ENCODE data around the gene OR5AC2. TPM values are rescaled to one million over a fixed set of nuclear protein-coding genes. Genes with fewer than 3 reads are reported as not detected.

The OR5AC2 gene
- total RNA-seq, 4 donors from 2014 or later: not detected

DNA sequence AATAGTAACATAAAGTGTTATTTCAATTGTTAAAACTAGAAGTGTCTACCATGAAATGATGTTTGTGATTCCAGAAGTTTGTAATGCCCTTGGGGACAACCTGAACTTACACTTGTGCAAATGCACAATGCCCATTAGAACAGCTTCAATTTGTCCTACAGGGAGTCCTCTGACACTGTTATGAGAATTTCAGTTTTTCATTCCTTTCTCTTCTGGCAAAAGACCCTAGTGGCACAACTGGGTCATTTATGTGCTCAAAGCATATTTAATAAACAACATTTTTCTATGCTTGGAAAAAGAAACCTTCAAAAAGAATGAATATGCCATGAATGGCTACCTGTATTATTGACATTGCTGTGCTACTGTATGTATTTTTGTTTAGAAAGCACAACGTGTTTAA is 43.4 kb downstream of the OR5AC2 start, which contains the start of gene OR5H1:
Gene OR5H1 (plus strand): TSS at position 301 of the 400 bp plus-strand sequence. CDS start 1,977 bp downstream, outside the sequence.
- no peak for DNase-seq (ENCODE audit: low spot score)
- ATAC-seq (ENCODE audit: low FRiP score): no peak
- TF ChIP-seq, protein P1, sequence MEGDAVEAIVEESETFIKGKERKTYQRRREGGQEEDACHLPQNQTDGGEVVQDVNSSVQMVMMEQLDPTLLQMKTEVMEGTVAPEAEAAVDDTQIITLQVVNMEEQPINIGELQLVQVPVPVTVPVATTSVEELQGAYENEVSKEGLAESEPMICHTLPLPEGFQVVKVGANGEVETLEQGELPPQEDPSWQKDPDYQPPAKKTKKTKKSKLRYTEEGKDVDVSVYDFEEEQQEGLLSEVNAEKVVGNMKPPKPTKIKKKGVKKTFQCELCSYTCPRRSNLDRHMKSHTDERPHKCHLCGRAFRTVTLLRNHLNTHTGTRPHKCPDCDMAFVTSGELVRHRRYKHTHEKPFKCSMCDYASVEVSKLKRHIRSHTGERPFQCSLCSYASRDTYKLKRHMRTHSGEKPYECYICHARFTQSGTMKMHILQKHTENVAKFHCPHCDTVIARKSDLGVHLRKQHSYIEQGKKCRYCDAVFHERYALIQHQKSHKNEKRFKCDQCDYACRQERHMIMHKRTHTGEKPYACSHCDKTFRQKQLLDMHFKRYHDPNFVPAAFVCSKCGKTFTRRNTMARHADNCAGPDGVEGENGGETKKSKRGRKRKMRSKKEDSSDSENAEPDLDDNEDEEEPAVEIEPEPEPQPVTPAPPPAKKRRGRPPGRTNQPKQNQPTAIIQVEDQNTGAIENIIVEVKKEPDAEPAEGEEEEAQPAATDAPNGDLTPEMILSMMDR (IDR thresholded peaks at IDR 0.05): no peak

GRCh38 chr3:98136631-98137030 is 49.7 kb downstream of the OR5AC2 start:
- TF ChIP-seq, protein P1 (IDR thresholded peaks at IDR 0.05): no peak
- ATAC-seq (ENCODE audit: low FRiP score): no peak
- no peak for DNase-seq (ENCODE audit: low spot score)

Other genes starting within 250 kb of the OR5AC2 start
- gene RIOX2, start 114.7 kb upstream of the OR5AC2 start, total RNA-seq: 10 to 100 TPM; 27.2 to 42.4 (median 33.2) TPM
- not detected for gene GABRR3, start 51.9 kb upstream of the OR5AC2 start, total RNA-seq
- gene OR5H1, start 43.5 kb downstream of the OR5AC2 start, total RNA-seq: not detected
- not detected for gene OR5H14, start 60.3 kb downstream of the OR5AC2 start, total RNA-seq
- gene OR5H15, start 79.5 kb downstream of the OR5AC2 start, total RNA-seq: not detected
- not detected for gene OR5H6, start 177.1 kb downstream of the OR5AC2 start, total RNA-seq
- gene OR5H2, start 195.3 kb downstream of the OR5AC2 start, total RNA-seq: not detected

Measured in omental fat pad (tissue), 4 donors.